Activated naive CD4-positive, alpha-beta T cell treated with anti-CD3 and anti-CD28 coated beads for 36 hours (primary cell): ENCODE data around the gene NDUFA13. TPM values are rescaled to one million over a fixed set of nuclear protein-coding genes. Genes with fewer than 3 reads are reported as not detected.

Experiments
- total RNA-seq, 2 experiments: library from RNA; stranded (reverse); gene quantifications; one replicate each; pipeline ENCODE4 v1.2.3, GENCODE V29; 2021

The NDUFA13 gene
- total RNA-seq, 2 experiments from 2014 or later, result 351 to 376 TPM

Other genes starting within 250 kb of the NDUFA13 start
- gene TM6SF2, start 242.9 kb upstream of the NDUFA13 start, total RNA-seq, result not detected
- 10 to 100 TPM; 31.7 to 32.4 TPM for gene SUGP1, start 195.7 kb upstream of the NDUFA13 start, total RNA-seq
- gene MAU2, start 195.4 kb upstream of the NDUFA13 start, total RNA-seq, result 10 to 100 TPM; 38.6 to 42.5 TPM
- 100 to 1,000 TPM in 1 of 2 experiments, 10 to 100 TPM in 1; 91.2 to 100 TPM for gene GATAD2A, start 110.5 kb upstream of the NDUFA13 start, total RNA-seq
- gene TSSK6, start 677 bp upstream of the NDUFA13 start, total RNA-seq, result 1 to 10 TPM; 4.5 TPM
- gene YJEFN3, start 12.7 kb downstream of the NDUFA13 start, total RNA-seq, result 1 to 10 TPM; 6.5 to 7.2 TPM
- under 1 TPM; 0.14 to 0.22 TPM for gene CILP2, start 22.0 kb downstream of the NDUFA13 start, total RNA-seq
- 10 to 100 TPM; 13.5 to 17.5 TPM for gene PBX4, start 102.5 kb downstream of the NDUFA13 start, total RNA-seq
- gene LPAR2, start 112.0 kb downstream of the NDUFA13 start, total RNA-seq, result 10 to 100 TPM; 20.2 to 20.7 TPM
- gene GMIP, start 127.4 kb downstream of the NDUFA13 start, total RNA-seq, result 10 to 100 TPM; 38.7 to 40.6 TPM
- 10 to 100 TPM; 48.7 to 55.1 TPM for gene ATP13A1, start 147.5 kb downstream of the NDUFA13 start, total RNA-seq
- 10 to 100 TPM; 51.8 to 54.3 TPM for gene ZNF101, start 152.6 kb downstream of the NDUFA13 start, total RNA-seq
- gene ZNF14, start 216.9 kb downstream of the NDUFA13 start, total RNA-seq, result 1 to 10 TPM; 8.4 TPM